Uterus (tissue), 4 donors: Measurements from ENCODE around the gene UNC119B. TPM values are rescaled to one million over a fixed set of nuclear protein-coding genes. Genes with fewer than 3 reads are reported as not detected.
A peak's percentile ranks its signal among the peaks of the same experiment; 100 is the strongest.

Experiments
- DNase-seq, 2 donors: peaks; one replicate each; pipeline ENCODE4 v3.0.0-alpha.2; 2019 to 2020
- H3K27ac ChIP-seq, 2 donors: fragments of 200-600 bp; sonication (generic); 1 replicate in 1 of 2; 2 replicates in 1 of 2; pipeline ENCODE4 v1.5.1; 2016 to 2018
- H3K27me3 ChIP-seq, 2 donors: fragments of 200-600 bp; sonication (generic); one replicate each; pipeline ENCODE4 v1.5.1; 2018 to 2019; ENCODE audit warnings: control low read depth in 1 of 2
- H3K36me3 ChIP-seq, 2 donors: fragments of 200-600 bp; sonication (generic); one replicate each; pipeline ENCODE4 v1.5.1; 2019; ENCODE audit warnings: control low read depth in 1 of 2
- H3K4me1 ChIP-seq, 2 donors: fragments of 200-600 bp; sonication (generic); one replicate each; pipeline ENCODE4 v1.5.1; 2018 to 2019; ENCODE audit warnings: control low read depth in 1 of 2
- H3K4me3 ChIP-seq, 2 donors: fragments of 200-600 bp; sonication (generic); 1 replicate in 1 of 2; 2 replicates in 1 of 2; pipeline ENCODE4 v1.5.1; 2018 to 2019; ENCODE audit warnings: mild to moderate bottlenecking in 1 of 2
- H3K9me3 ChIP-seq, 2 donors: fragments of 200-600 bp; sonication (generic); one replicate each; pipeline ENCODE4 v1.5.1; 2019; ENCODE audit warnings: control low read depth in 1 of 2
- CTCF ChIP-seq, 4 experiments: fragments of 200-600 bp in 2 of 4; fragments of 450-650 bp in 2 of 4; sonication (generic) in 2 of 4; IDR thresholded peaks; one replicate each; pipeline ENCODE4 v1.5.1; 2016 to 2019; ENCODE audit warnings: antibody characterized with exemption in 4 of 4, mild to moderate bottlenecking in 2 of 4, moderate library complexity in 1 of 4
- POLR2A ChIP-seq, 2 donors: fragments of 450-650 bp; IDR thresholded peaks; one replicate each; pipeline ENCODE4 v1.6.1; 2016; ENCODE audit warnings: antibody characterized with exemption in 2 of 2, mild to moderate bottlenecking in 1 of 2, moderate library complexity in 1 of 2
- intact Hi-C: fragments of 100-400 bp; cut with DNase I; formaldehyde crosslinking; loops from one replicate; pipeline ENCODE4 v1.15.1; 2023; ENCODE audit warnings: low total_unique reads
- total RNA-seq, 4 donors: library from RNA; depleted of rRNA in 3 of 4; stranded (reverse); fragments of >200 nt in 3 of 4; gene quantifications; one replicate each; pipeline versions ENCODE4 v1.1.0 to v1.2.4, GENCODE V29; 2014 to 2023
- donor health status: DM: yes; HTN: yes; CAD: no.

Gene UNC119B
- total RNA-seq, 4 donors from 2014 or later: 13.8 to 44.8 (median 32.1) TPM

GRCh38 chr12:120708651-120709050 is 1.6 kb upstream of the UNC119B start:
- H3K4me1 ChIP-seq: peaks cover 0 to 7% of the 10 kb centered on the region in 2 donors
- no peak overlapping the region for H3K27ac ChIP-seq
- DNase-seq: no peak
- TF ChIP-seq POLR2A (IDR thresholded peaks at IDR 0.05) (no peak), CTCF (IDR thresholded peaks at IDR 0.05) (no peak)
- intact Hi-C loops: no loop called here
- no peaks in the 10 kb centered on the region for H3K9me3 ChIP-seq
- no peaks in the 10 kb centered on the region for H3K27me3 ChIP-seq
- no peaks in the 10 kb centered on the region for H3K36me3 ChIP-seq
- H3K4me3 ChIP-seq: no peak overlapping the region

- Histone ChIP-seq H3K27me3 (no peaks in the 10 kb centered on the region), H3K36me3 (no peaks in the 10 kb centered on the region), H3K27ac (peak overlapping the region; percentile 88 to 89), H3K4me1 (peaks cover 0 to 7% of the 10 kb centered on the region in 2 donors), H3K4me3 (peak overlapping the region; percentile 39 to 79), H3K9me3 (no peaks in the 10 kb centered on the region)
- DNase-seq: peak; percentile 22 to 27
- TF ChIP-seq POLR2A (IDR thresholded peaks at IDR 0.05) (no peak), CTCF (IDR thresholded peaks at IDR 0.05) (no peak)
- intact Hi-C loops: loop anchor here (5.0 kb wide), 1 partner anchor 64 kb away; no protein-coding TSS in a partner anchor
Measured at GRCh38 chr12:120710805-120711296, 593 bp downstream of the UNC119B start.

GRCh38 chr12:120711411-120711810 is 1.2 kb downstream of the UNC119B start:
- Histone ChIP-seq H3K27me3 (no peaks in the 10 kb centered on the region), H3K27ac (peak overlapping the region; percentile 88 to 89), H3K4me3 (peak overlapping the region; percentile 39 to 79), H3K9me3 (no peaks in the 10 kb centered on the region), H3K4me1 (peaks cover 0 to 7% of the 10 kb centered on the region in 2 donors), H3K36me3 (no peaks in the 10 kb centered on the region)
- intact Hi-C loops: loop anchor here (5.0 kb wide), 1 partner anchor 64 kb away; no protein-coding TSS in a partner anchor
- TF ChIP-seq CTCF (IDR thresholded peaks at IDR 0.05): no peak
- TF ChIP-seq POLR2A (IDR thresholded peaks at IDR 0.05): no peak
- no peak for DNase-seq

GRCh38 chr12:120712610-120713009 is 2.4 kb downstream of the UNC119B start:
- no peaks in the 10 kb centered on the region for H3K36me3 ChIP-seq
- intact Hi-C loops: loop anchor here (5.0 kb wide), 1 partner anchor 65 kb away; no protein-coding TSS in a partner anchor
- no peak for DNase-seq
- no peaks in the 10 kb centered on the region for H3K9me3 ChIP-seq
- peak overlapping the region in 1 of 2 donors; percentile 88 for H3K27ac ChIP-seq
- peaks cover 0 to 7% of the 10 kb centered on the region in 2 donors for H3K4me1 ChIP-seq
- no peaks in the 10 kb centered on the region for H3K27me3 ChIP-seq
- H3K4me3 ChIP-seq: no peak overlapping the region
- TF ChIP-seq POLR2A (IDR thresholded peaks at IDR 0.05): no peak
- no peak for TF ChIP-seq CTCF (IDR thresholded peaks at IDR 0.05)

- intact Hi-C loops: loop anchor here (5.0 kb wide), 1 partner anchor 67 kb away; no protein-coding TSS in a partner anchor
- Histone ChIP-seq H3K4me3 (no peak overlapping the region), H3K9me3 (no peaks in the 10 kb centered on the region), H3K36me3 (no peaks in the 10 kb centered on the region), H3K27me3 (no peaks in the 10 kb centered on the region), H3K4me1 (peaks cover 0 to 7% of the 10 kb centered on the region in 2 donors), H3K27ac (no peak overlapping the region)
- TF ChIP-seq POLR2A (IDR thresholded peaks at IDR 0.05) (no peak), CTCF (IDR thresholded peaks at IDR 0.05) (peak; percentile 72 to 87 (median 83))
- peak; percentile 46 to 79 for DNase-seq
Measured at GRCh38 chr12:120713861-120714482, 3.7 kb downstream of the UNC119B start.
